Prostate gland (tissue), 2 donors: ENCODE results near the gene NUTM2F. TPM values are rescaled to one million over a fixed set of nuclear protein-coding genes. Genes with fewer than 3 reads are reported as not detected.
"Not testable (repeated sequence)": the region's sequence is repeated elsewhere in the genome, so short reads cannot be mapped to it uniquely, and the experiment has no call there.

Experiments used
- DNase-seq: peaks from one replicate; pipeline ENCODE4 v3.0.0-alpha.2; 2019; ENCODE audit warnings: low spot score
- H3K27ac ChIP-seq, 2 donors: fragments of 200-600 bp; sonication (generic); 2 replicates each; pipeline ENCODE4 v1.5.1; 2017 to 2019
- H3K27me3 ChIP-seq: fragments of 200-600 bp; sonication (generic); replicated peaks from 2 replicates; pipeline ENCODE4 v1.5.1; 2019; ENCODE audit not compliant: insufficient read depth
- H3K36me3 ChIP-seq, 2 donors: fragments of 200-600 bp; sonication (generic); 1 replicate in 1 of 2; 2 replicates in 1 of 2; pipeline versions ENCODE4 v1.5.1 to v1.8.1; 2017 to 2019
- H3K4me1 ChIP-seq: fragments of 200-600 bp; sonication (generic); replicated peaks from 2 replicates; pipeline ENCODE4 v1.5.1; 2019
- H3K4me3 ChIP-seq, 2 donors: fragments of 200-600 bp; sonication (generic); 2 replicates each; pipeline ENCODE4 v1.5.1; 2017 to 2019
- H3K9me3 ChIP-seq: fragments of 200-600 bp; sonication (generic); 2 replicates; pipeline ENCODE4 v1.5.1; 2017
- CTCF ChIP-seq, 4 experiments: fragments of 200-600 bp in 2 of 4; fragments of 450-650 bp in 2 of 4; sonication (generic) in 2 of 4; IDR thresholded peaks; 1 replicate in 3 of 4; 2 replicates in 1 of 4; pipeline ENCODE4 v1.5.1; 2016 to 2019; ENCODE audit warnings: antibody characterized with exemption in 4 of 4, mild to moderate bottlenecking in 2 of 4, moderate library complexity in 2 of 4
- POLR2A ChIP-seq: fragments of 450-650 bp; IDR thresholded peaks from one replicate; pipeline ENCODE4 v1.6.1; 2016; ENCODE audit warnings: antibody characterized with exemption, mild to moderate bottlenecking
- POLR2AphosphoS5 ChIP-seq: sonication (generic); formaldehyde crosslinking; IDR thresholded peaks from one replicate; pipeline ENCODE4 v1.6.1; 2017; ENCODE audit warnings: antibody characterized with exemption
- whole genome bisulfite sequencing: methylation state at CpG from one replicate; pipeline ENCODE4 v1.1.5; 2018; 5-methylcytosine and 5-hydroxymethylcytosine counted together
- intact Hi-C: fragments of 100-400 bp; cut with DNase I; formaldehyde crosslinking; loops from one replicate; pipeline ENCODE4 v1.14.2; 2022
- total RNA-seq, 2 donors: library from RNA; depleted of rRNA; stranded (reverse); fragments of >200 nt; gene quantifications; one replicate each; pipeline ENCODE4 v1.1.0, GENCODE V29; 2016

The NUTM2F gene
- total RNA-seq, 2 donors from 2014 or later, result 0.40 TPM; not detected in 1

GRCh38 chr9:94280409-94280989 lies 47.9 kb downstream of the NUTM2F start:
- no peak for DNase-seq
- Histone ChIP-seq H3K27ac (no peak overlapping the region), H3K27me3 (no peaks in the 10 kb centered on the region), H3K9me3 (no peaks in the 10 kb centered on the region), H3K36me3 (no peaks in the 10 kb centered on the region), H3K4me3 (no peak overlapping the region), H3K4me1 (no peaks in the 10 kb centered on the region)
- no peak for TF ChIP-seq POLR2A
- TF ChIP-seq POLR2AphosphoS5, result no peak
- no peak for TF ChIP-seq CTCF (IDR thresholded peaks at IDR 0.05)
- WGBS, result 98% methylated on average over 9 of the region's 9 CpGs
- intact Hi-C loops, result no loop called here

GRCh38 chr9:94277885-94278536 lies 50.4 kb downstream of the NUTM2F start:
- H3K36me3 ChIP-seq, result no peaks in the 10 kb centered on the region
- H3K9me3 ChIP-seq, result no peaks in the 10 kb centered on the region
- TF ChIP-seq POLR2A (no peak), CTCF (IDR thresholded peaks at IDR 0.05) (no peak), POLR2AphosphoS5 (no peak)
- intact Hi-C loops, result no loop called here
- no peak overlapping the region for H3K4me3 ChIP-seq
- DNase-seq, result no peak
- H3K27ac ChIP-seq, result no peak overlapping the region
- H3K4me1 ChIP-seq, result no peaks in the 10 kb centered on the region
- 96% methylated on average over 6 of the region's 6 CpGs for WGBS
- no peaks in the 10 kb centered on the region for H3K27me3 ChIP-seq

- intact Hi-C loops, result not testable (repeated sequence)
Observed at GRCh38 chr9:94277029-94277428, 51.4 kb downstream of the NUTM2F start.

GRCh38 chr9:94270009-94270408 lies 58.4 kb downstream of the NUTM2F start:
- DNase-seq, result no peak
- H3K27me3 ChIP-seq, result no peaks in the 10 kb centered on the region
- H3K27ac ChIP-seq, result no peak overlapping the region
- H3K9me3 ChIP-seq, result no peaks in the 10 kb centered on the region
- no peak for TF ChIP-seq POLR2AphosphoS5
- TF ChIP-seq POLR2A, result no peak
- TF ChIP-seq CTCF (IDR thresholded peaks at IDR 0.05), result no peak
- H3K4me3 ChIP-seq, result no peak overlapping the region
- no peaks in the 10 kb centered on the region for H3K4me1 ChIP-seq
- WGBS, result 96% methylated on average over 1 of the region's 1 CpG
- intact Hi-C loops, result no loop called here
- H3K36me3 ChIP-seq, result no peaks in the 10 kb centered on the region

More at GRCh38 chr9:94277029-94277428, 51.4 kb downstream of the NUTM2F start:
- not testable (repeated sequence) for H3K27me3 ChIP-seq, H3K27ac ChIP-seq, H3K4me1 ChIP-seq, H3K4me3 ChIP-seq, H3K9me3 ChIP-seq, DNase-seq, H3K36me3 ChIP-seq
- 90% methylated on average over 4 of the region's 4 CpGs for WGBS

GRCh38 chr9:94269264-94269663 lies 59.2 kb downstream of the NUTM2F start:
- intact Hi-C loops, result no loop called here
- no peaks in the 10 kb centered on the region for H3K4me1 ChIP-seq
- DNase-seq, result no peak
- H3K9me3 ChIP-seq, result no peaks in the 10 kb centered on the region
- no peak for TF ChIP-seq POLR2A
- no peak for TF ChIP-seq POLR2AphosphoS5
- no peak for TF ChIP-seq CTCF (IDR thresholded peaks at IDR 0.05)
- H3K36me3 ChIP-seq, result no peaks in the 10 kb centered on the region
- 95% methylated on average over 8 of the region's 8 CpGs for WGBS
- no peak overlapping the region for H3K27ac ChIP-seq
- no peak overlapping the region for H3K4me3 ChIP-seq
- H3K27me3 ChIP-seq, result no peaks in the 10 kb centered on the region

Other genes with a start within 250 kb of the NUTM2F start
- 10 to 100 TPM in 1 of 2 donors, 1 to 10 TPM in 1; 4.6 to 17.9 TPM for gene PTPDC1, start 244.2 kb downstream of the NUTM2F start, total RNA-seq
- gene ZNF169, start 69.3 kb downstream of the NUTM2F start, total RNA-seq, result 10 to 100 TPM in 1 of 2 donors, 1 to 10 TPM in 1; 6.0 to 21.2 TPM
- gene PCAT7, start 226.4 kb upstream of the NUTM2F start, total RNA-seq, result 1 to 10 TPM in 1 of 2 donors, under 1 TPM in 1; 0.18 to 4.4 TPM